IMR-90 (cell line): ENCODE data around the gene TMEM208. TPM values are rescaled to one million over a fixed set of nuclear protein-coding genes. Genes with fewer than 3 reads are reported as not detected.

Experiments used
- ATAC-seq: fragments of 200-7000 bp; cut with Tn5 transposase; 2 replicates; pipeline ENCODE4 v1.9.1; 2020; ENCODE audit warnings: low read depth, mild to moderate bottlenecking, moderate library complexity
- BruUV-seq: library from RNA; stranded (reverse); fragments of 400-500 nt; replicated peaks from 2 replicates; lab custom pipeline; 2021; lab: Mats Ljungman, UMichigan
- CTCF ChIA-PET: fragments of 300-600 bp; formaldehyde crosslinking; extraction: SDS; loops from one replicate; lab custom pipeline; 2021; ENCODE audit warnings: antibody characterized with exemption; lab: Yijun Ruan, JAX
- POLR2A ChIA-PET: fragments of 300-600 bp; sonication (Branson Sonifier 250); formaldehyde crosslinking; loops from one replicate; lab custom pipeline; 2022; ENCODE audit warnings: antibody characterized with exemption; ENCODE audit not compliant: unreplicated experiment; lab: Charles Lee
- DNase-seq: peaks from one replicate; pipeline ENCODE4 v3.0.0; 2013
- H2AFZ ChIP-seq: replicated peaks from 2 replicates; pipeline ENCODE3; 2013; ENCODE audit warnings: low read length, mild to moderate bottlenecking; ENCODE audit not compliant: poor library complexity
- H2AK5ac ChIP-seq: 2 replicates; pipeline ENCODE4 v1.6.1; 2013; ENCODE audit warnings: low read depth, low read length, inconsistent platforms
- H2AK9ac ChIP-seq: replicated peaks from 2 replicates; pipeline ENCODE3; 2013; ENCODE audit warnings: mild to moderate bottlenecking, low read depth, low read length, moderate library complexity; ENCODE audit not compliant: poor library complexity
- H2BK120ac ChIP-seq: 2 replicates; pipeline ENCODE4 v1.6.1; 2013; ENCODE audit warnings: low read depth, low read length, inconsistent platforms
- H2BK15ac ChIP-seq: 3 replicates; pipeline ENCODE4 v1.6.1; 2013; ENCODE audit warnings: low read depth, low read length, inconsistent platforms
- H2BK20ac ChIP-seq: 2 replicates; pipeline ENCODE4 v1.6.1; 2013; ENCODE audit warnings: low read depth, mild to moderate bottlenecking, inconsistent platforms, low read length, moderate library complexity
- H2BK5ac ChIP-seq: 2 replicates; pipeline ENCODE4 v1.6.1; 2013; ENCODE audit warnings: mild to moderate bottlenecking, low read depth, low read length, inconsistent platforms; ENCODE audit not compliant: poor library complexity, severe bottlenecking
- H3K14ac ChIP-seq: replicated peaks from 2 replicates; pipeline ENCODE4 v1.6.1; 2013; ENCODE audit warnings: low read depth, low read length, inconsistent platforms
- H3K18ac ChIP-seq: 2 replicates; pipeline ENCODE4 v1.6.1; 2013; ENCODE audit warnings: low read depth, low read length, control low read depth
- H3K23ac ChIP-seq: 2 replicates; pipeline ENCODE4 v1.6.1; 2013; ENCODE audit warnings: low read depth, low read length, inconsistent platforms
- H3K27ac ChIP-seq: 2 replicates; pipeline ENCODE4 v1.5.1; 2013; ENCODE audit warnings: mild to moderate bottlenecking, control low read depth, low read length; ENCODE audit not compliant: insufficient read depth
- H3K27me3 ChIP-seq: 2 replicates; pipeline ENCODE4 v1.6.1; 2013; ENCODE audit warnings: low read length; ENCODE audit not compliant: control insufficient read depth, insufficient read depth
- H3K36me3 ChIP-seq: 2 replicates; pipeline ENCODE4 v1.6.1; 2013; ENCODE audit warnings: low read length, mixed read lengths; ENCODE audit not compliant: control insufficient read depth, insufficient read depth
- H3K4ac ChIP-seq: 2 replicates; pipeline ENCODE4 v1.6.1; 2013; ENCODE audit warnings: low read depth, low read length, inconsistent platforms
- H3K4me1 ChIP-seq: 2 replicates; pipeline ENCODE4 v1.6.1; 2013; ENCODE audit warnings: low read length, mixed read lengths; ENCODE audit not compliant: control insufficient read depth, insufficient read depth
- H3K4me2 ChIP-seq: 2 replicates; pipeline ENCODE4 v1.6.1; 2013; ENCODE audit warnings: low read depth, mild to moderate bottlenecking, control low read depth, low read length, moderate library complexity
- H3K4me3 ChIP-seq: 2 replicates; pipeline ENCODE4 v1.5.1; 2013; ENCODE audit warnings: low read depth, mild to moderate bottlenecking, control low read depth, low read length, moderate library complexity; ENCODE audit not compliant: insufficient read depth
- H3K56ac ChIP-seq: 2 replicates; pipeline ENCODE4 v1.6.1; 2013; ENCODE audit warnings: low read length, inconsistent platforms; ENCODE audit not compliant: insufficient read depth; ENCODE audit errors: extremely low read depth
- H3K79me1 ChIP-seq, 2 experiments: 2 replicates each; pipeline ENCODE4 v1.6.1; 2013; ENCODE audit warnings: low read length in 2 of 2, inconsistent platforms in 1 of 2, low read depth in 1 of 2
- H3K9ac ChIP-seq: 2 replicates; pipeline ENCODE4 v1.6.1; 2013; ENCODE audit warnings: low read depth, low read length, control low read depth
- H3K9me1 ChIP-seq: 2 replicates; pipeline ENCODE4 v1.6.1; 2013; ENCODE audit warnings: low read length, inconsistent platforms; ENCODE audit not compliant: insufficient read depth
- H3K9me3 ChIP-seq: 2 replicates; pipeline ENCODE4 v1.6.1; 2013; ENCODE audit warnings: low read length; ENCODE audit not compliant: control insufficient read depth, insufficient read depth
- H4K20me1 ChIP-seq: 2 replicates; pipeline ENCODE4 v1.6.1; 2013; ENCODE audit warnings: low read length, inconsistent platforms; ENCODE audit not compliant: insufficient read depth
- H4K5ac ChIP-seq: 2 replicates; pipeline ENCODE4 v1.6.1; 2013; ENCODE audit warnings: mild to moderate bottlenecking, low read depth, low read length, control low read depth
- H4K8ac ChIP-seq, 2 experiments: 2 replicates each; pipeline ENCODE4 v1.6.1; 2013; ENCODE audit warnings: low read depth in 2 of 2, low read length in 2 of 2, control low read depth in 1 of 2, inconsistent platforms in 1 of 2
- H4K91ac ChIP-seq: 2 replicates; pipeline ENCODE4 v1.6.1; 2013; ENCODE audit warnings: low read depth, low read length, inconsistent platforms; ENCODE audit not compliant: insufficient read depth
- CHD1 ChIP-seq: IDR thresholded peaks from 2 replicates; pipeline ENCODE4 v1.6.1; 2012; ENCODE audit warnings: low read depth, low read length, improper control_type of control experiment
- MAZ ChIP-seq: IDR thresholded peaks from 2 replicates; pipeline ENCODE4 v1.6.1; 2012; ENCODE audit warnings: low read depth, mild to moderate bottlenecking, low read length, improper control_type of control experiment, moderate library complexity, borderline replicate concordance
- WGBS, 2 experiments: methylation state at CpG; one replicate each; pipeline versions ENCODE4 v1.1.5 to v1.1.7; 2013; ENCODE audit warnings: missing lambda C conversion rate in 2 of 2; ENCODE audit not compliant: insufficient read length in 1 of 2; ENCODE audit errors: extremely low coverage in 2 of 2; 5-methylcytosine and 5-hydroxymethylcytosine counted together
- dilution Hi-C: fragments of 300-500 bp; cut with HindIII; formaldehyde crosslinking; loops from one replicate; pipeline ENCODE4 v1.14.3; 2018; ENCODE audit warnings: low sequenced_read_pairs; ENCODE audit not compliant: unreplicated experiment
- in situ Hi-C: fragments of 300-500 bp; cut with MboI; formaldehyde crosslinking; loops from 3 replicates; pipeline ENCODE4 v1.14.3; 2019; ENCODE audit warnings: low sequenced_read_pairs, inconsistent platforms, mixed read lengths
- intact Hi-C: fragments of 100-400 bp; cut with micrococcal nuclease; formaldehyde crosslinking; loops from 2 replicates; pipeline ENCODE4 v1.10.0; 2022
- polyA plus RNA-seq, 3 experiments: library from polyadenylated mRNA; depleted of rRNA; stranded (reverse); fragments of >200 nt; gene quantifications; 2 replicates each; pipeline ENCODE4 v1.2.3, GENCODE V29; 2012; ENCODE audit warnings: low replicate concordance in 1 of 3
- total RNA-seq: library from RNA; depleted of rRNA; stranded (reverse); fragments of >200 nt; gene quantifications from 2 replicates; pipeline ENCODE4 v1.2.3, GENCODE V29; 2012
- TF ChIP-seq, protein P1 (sequence below): fragments of 150-350 bp; IDR thresholded peaks from 2 replicates; pipeline ENCODE4 v1.6.1; 2017; ENCODE audit warnings: mild to moderate bottlenecking, antibody characterized with exemption, low read length, low read depth
- TF ChIP-seq, protein P2 (sequence below): conservative IDR thresholded peaks from 2 replicates; pipeline ENCODE4 v1.5.1; 2012; ENCODE audit warnings: mild to moderate bottlenecking, low read depth, low read length, improper control_type of control experiment

Gene TMEM208
- total and polyA plus RNA-seq, 2 of the 4 experiments (the other 2 are of a cell fraction), result 65.6 to 66.5 TPM

DNA sequence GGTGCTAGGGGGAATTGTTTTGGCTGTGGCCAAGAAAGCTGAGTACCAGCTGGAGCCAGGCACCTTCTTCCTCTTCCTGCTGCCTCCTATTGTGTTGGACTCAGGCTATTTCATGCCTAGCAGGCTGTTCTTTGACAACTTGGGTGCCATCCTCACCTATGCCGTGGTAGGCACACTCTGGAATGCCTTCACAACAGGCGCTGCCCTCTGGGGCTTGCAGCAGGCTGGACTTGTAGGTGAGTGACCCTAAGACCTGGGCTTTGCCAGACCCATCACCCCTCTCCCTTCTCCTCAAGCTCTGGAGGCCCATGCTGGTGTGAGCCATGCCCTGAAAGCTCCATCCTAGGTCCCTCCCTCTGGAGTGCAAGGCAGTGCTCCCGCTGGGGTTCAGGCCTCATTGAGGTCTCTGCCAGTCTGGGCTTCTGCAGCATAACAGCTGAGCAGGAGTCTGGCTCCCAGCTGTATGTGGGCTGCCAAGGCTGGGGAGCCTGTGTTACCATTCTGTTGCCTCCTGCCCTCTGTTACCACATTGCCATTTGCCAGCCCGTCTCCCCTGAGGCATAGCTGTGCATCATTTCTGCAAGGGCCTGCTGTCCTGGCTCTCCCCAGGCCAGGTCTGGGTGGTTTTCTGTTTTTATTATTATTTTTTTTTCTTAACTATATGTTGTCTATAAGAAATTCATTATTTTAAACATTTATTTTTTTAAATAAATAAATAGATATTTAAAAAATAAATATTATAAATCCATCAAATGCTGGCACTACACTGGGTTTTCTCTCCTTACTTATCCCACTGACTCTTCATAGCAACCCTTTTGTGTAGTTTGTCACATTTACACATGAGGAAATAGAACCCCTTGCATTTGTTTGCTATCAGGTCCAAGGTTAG, 25.9 kb downstream of the TMEM208 start (continued):
- TF ChIP-seq, protein P1, sequence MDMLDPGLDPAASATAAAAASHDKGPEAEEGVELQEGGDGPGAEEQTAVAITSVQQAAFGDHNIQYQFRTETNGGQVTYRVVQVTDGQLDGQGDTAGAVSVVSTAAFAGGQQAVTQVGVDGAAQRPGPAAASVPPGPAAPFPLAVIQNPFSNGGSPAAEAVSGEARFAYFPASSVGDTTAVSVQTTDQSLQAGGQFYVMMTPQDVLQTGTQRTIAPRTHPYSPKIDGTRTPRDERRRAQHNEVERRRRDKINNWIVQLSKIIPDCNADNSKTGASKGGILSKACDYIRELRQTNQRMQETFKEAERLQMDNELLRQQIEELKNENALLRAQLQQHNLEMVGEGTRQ, result no peak

DNA sequence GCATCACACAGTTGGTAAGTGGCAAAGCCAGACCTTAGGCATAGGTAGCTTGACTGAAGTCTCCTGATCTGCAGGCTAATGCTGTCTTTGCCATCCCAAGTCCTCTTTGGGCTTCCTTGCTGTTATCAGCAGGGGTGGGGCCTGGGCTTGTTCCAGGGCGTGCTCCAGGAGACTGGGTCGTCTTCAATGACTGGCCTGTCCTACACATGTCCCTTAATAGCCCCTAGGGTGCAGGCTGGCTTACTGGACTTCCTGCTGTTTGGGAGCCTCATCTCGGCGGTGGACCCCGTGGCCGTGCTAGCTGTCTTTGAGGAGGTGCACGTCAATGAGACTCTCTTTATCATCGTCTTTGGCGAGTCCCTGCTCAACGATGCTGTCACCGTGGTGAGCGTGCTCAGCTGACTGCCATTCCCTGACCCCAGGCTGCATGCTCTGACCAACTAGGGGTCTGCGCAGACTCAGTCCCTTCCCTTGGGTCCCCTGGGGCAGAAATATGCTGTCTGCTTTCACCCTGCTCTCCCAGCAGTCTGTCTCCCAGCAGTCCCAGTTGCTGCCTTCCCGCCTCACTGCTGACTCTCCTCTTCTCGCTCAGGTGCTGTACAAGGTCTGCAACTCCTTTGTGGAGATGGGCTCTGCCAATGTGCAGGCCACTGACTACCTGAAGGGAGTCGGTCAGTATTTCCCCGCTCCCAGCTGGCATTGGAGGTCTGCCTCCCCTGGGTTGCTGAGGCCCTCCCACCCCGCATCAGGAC, 28.0 kb downstream of the TMEM208 start:
- ATAC-seq, result no peak

More for the DNA sequence above, 28.0 kb downstream of the TMEM208 start:
- 92% methylated on average over 16 of the region's 18 CpGs; no CpG with 5 or more reads in 1 of the 2 experiments for WGBS, 2 experiments
- Histone ChIP-seq H3K14ac (no peak overlapping the region), H3K4me2 (no peak overlapping the region), H3K56ac (no peak overlapping the region), H2BK20ac (no peak overlapping the region), H2BK15ac (no peak overlapping the region), H3K27ac (no peak overlapping the region), H4K91ac (no peak overlapping the region), H3K18ac (no peak overlapping the region), H3K79me1 (peaks cover 0 to 3% of the 10 kb centered on the region in 2 experiments; a peak in 2 of 4 replicates), H2BK120ac (no peak overlapping the region), H4K20me1 (no peaks in the 10 kb centered on the region), H2AK5ac (no peak overlapping the region), H3K9ac (no peak overlapping the region), H3K27me3 (no peaks in the 10 kb centered on the region), H2AFZ (no peak overlapping the region), H3K4me3 (no peak overlapping the region), H3K4me1 (peaks cover under 1% of the 10 kb centered on the region), H2BK5ac (no peak overlapping the region), H2AK9ac (no peak overlapping the region), H3K36me3 (peaks cover 18% of the 10 kb centered on the region), H4K8ac (no peak overlapping the region), H3K23ac (no peak overlapping the region), H4K5ac (no peak overlapping the region), H3K9me1 (no peaks in the 10 kb centered on the region), H3K9me3 (no peaks in the 10 kb centered on the region), H3K4ac (no peak overlapping the region)
- no peak for DNase-seq
- in situ Hi-C loops (loop anchor here (10.0 kb wide), 1 partner anchor 200 kb away; no protein-coding TSS in a partner anchor), dilution Hi-C loops (no loop called here), intact Hi-C loops (no loop called here)
- POLR2A ChIA-PET, result no interaction called here
- no peak for TF ChIP-seq CHD1
- TF ChIP-seq, protein P2, sequence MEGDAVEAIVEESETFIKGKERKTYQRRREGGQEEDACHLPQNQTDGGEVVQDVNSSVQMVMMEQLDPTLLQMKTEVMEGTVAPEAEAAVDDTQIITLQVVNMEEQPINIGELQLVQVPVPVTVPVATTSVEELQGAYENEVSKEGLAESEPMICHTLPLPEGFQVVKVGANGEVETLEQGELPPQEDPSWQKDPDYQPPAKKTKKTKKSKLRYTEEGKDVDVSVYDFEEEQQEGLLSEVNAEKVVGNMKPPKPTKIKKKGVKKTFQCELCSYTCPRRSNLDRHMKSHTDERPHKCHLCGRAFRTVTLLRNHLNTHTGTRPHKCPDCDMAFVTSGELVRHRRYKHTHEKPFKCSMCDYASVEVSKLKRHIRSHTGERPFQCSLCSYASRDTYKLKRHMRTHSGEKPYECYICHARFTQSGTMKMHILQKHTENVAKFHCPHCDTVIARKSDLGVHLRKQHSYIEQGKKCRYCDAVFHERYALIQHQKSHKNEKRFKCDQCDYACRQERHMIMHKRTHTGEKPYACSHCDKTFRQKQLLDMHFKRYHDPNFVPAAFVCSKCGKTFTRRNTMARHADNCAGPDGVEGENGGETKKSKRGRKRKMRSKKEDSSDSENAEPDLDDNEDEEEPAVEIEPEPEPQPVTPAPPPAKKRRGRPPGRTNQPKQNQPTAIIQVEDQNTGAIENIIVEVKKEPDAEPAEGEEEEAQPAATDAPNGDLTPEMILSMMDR, result no peak
- no peak for TF ChIP-seq MAZ
- CTCF ChIA-PET, result no interaction called here
- no TSS peak for BruUV-seq
